Right renal cortex interstitium (tissue), 3 donors: ENCODE results near the gene WNT7A. TPM values are rescaled to one million over a fixed set of nuclear protein-coding genes. Genes with fewer than 3 reads are reported as not detected.

Experiments used
- DNase-seq, 3 donors: peaks; one replicate each; pipeline ENCODE4 v3.0.0-alpha.2; 2013; ENCODE audit warnings: low read depth in 3 of 3, low spot score in 2 of 3
- polyA plus RNA-seq, 3 donors: library from polyadenylated mRNA; unstranded; fragments of 120-200 nt; gene quantifications; one replicate each; pipeline ENCODE4 v1.2.1, GENCODE V29; 2013; ENCODE audit not compliant: insufficient read length in 3 of 3

WNT7A gene
- polyA plus RNA-seq, 3 donors, result 0.04 TPM; not detected in 2

GRCh38 chr3:13798401-13798800 lies 81.5 kb downstream of the WNT7A start:
- DNase-seq, result no peak

DNA sequence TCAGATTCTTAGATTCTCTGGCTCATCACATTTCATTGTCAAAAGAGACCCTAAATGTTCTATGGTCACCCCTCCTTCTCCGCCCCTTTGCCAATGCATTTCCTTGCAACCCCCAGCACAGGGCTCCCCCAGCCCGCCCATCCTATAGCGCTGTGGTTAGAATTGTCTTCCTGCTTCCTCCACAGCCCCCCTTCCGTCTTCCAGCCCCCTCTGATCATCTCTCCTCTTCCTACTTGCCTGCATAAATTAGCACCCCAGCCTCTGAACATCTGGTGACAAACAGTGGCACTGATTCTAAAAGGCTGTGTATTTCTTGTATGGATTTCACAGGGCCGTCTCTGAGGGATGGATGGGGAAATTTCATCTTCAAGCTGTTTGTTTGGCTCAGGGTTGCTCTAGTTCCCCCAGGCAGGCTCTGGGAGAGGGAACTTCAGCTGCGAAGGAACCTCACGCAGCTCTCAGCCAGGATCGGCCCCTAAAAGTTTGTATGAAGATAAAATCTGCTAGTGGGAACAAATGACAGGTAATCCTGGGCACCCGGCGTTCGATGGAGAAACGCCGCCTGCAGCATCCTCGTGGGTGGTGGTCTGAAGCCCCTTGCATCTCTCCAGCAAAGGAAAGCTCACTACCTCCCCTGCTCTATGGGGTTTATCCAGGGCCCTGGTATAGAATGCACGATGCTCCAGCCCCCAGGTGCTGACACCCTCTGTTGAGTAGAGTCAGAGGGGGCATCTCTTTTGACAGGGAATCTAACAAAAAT lies 83.0 kb downstream of the WNT7A start:
- DNase-seq, result no peak

GRCh38 chr3:13795816-13796215 lies 84.1 kb downstream of the WNT7A start:
- no peak for DNase-seq

GRCh38 chr3:13794322-13794721 lies 85.5 kb downstream of the WNT7A start:
- no peak for DNase-seq

DNA sequence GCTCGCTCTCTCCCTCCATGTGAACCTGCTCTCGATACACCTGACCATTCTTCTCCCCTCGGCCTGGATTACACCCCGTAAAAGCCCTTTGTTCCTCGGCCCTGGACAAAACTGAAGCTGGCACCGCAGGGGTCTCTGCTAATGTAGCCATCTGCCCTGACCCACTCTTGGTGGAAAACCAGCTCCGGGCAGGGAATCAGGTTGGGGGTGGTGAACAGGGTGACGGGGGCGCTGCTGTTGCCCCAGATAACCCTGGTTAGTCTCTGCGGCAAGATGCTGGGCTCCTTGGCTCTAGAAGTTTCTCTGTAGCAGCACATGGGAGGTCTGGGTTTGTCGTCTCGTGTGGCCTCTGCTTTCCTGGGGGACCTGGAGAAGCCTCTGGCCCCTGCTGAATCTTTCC lies 86.4 kb downstream of the WNT7A start:
- DNase-seq, result no peak

GRCh38 chr3:13792512-13793371 lies 87.1 kb downstream of the WNT7A start:
- DNase-seq, result no peak

DNA sequence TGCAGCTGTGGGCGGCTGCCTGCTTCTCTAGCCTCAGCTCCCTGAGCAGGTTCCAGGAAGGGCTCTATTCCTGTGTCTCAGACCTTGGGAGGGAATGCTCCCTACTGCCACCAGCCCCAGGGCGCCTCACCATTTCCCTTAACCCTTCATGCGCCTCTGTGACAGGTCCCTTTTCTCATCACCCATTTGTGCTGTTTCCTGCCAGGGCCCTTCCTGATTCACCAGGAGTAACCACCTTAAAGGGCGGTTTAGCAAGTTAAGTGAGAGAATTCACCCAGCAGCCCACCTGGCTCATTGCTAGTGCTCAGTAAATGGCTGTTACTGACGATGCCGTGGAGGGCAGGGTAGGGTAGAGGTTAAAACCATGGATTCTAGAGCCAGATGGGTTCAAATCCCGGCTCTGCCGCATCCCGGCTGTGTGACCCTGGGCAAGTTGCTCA lies 87.8 kb downstream of the WNT7A start:
- DNase-seq, result no peak

- DNase-seq, result no peak
Observed at GRCh38 chr3:13791198-13792050, 88.4 kb downstream of the WNT7A start.

DNA sequence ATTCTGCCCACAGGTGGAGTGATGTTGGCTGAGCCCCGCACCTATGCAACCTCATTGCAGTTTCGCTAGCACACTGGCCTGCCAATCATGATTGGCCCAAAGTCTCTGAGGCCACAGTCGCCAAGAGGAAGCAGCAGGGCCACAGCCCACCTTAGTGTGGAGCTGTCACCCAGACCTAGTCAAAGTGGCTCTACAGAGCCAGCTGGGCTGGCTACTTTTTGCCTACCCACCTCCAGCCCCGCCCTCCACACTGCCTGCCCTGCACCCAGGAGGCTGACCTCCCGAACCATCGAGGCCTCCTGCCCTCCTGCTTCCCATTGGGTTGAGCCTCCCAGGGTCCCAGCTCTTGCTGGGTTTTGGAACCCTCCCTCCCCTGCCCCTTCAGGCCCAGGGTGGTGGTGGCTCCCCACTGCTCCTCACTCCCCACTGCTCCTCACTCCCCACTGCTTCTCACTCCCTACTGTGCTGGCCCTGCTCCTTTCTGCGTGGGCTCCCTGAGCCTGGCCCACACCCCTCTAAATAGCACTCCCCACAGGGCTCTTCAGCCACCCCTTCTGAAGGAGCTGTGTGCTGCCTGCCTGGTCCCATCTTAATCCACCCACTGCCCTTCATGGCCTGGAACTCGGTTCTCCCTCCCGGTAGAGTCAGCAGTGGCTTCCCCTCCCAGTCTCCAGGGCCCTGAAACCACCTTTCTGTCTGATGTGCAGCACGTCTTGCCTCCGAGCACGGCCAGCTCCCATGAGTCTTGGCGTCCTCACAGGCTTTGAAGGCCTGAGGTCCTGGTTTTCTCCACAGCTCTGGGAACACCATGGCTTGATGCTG lies 89.3 kb downstream of the WNT7A start:
- DNase-seq, result no peak

- DNase-seq, result no peak
Observed at GRCh38 chr3:13788522-13789424, 91.1 kb downstream of the WNT7A start.

GRCh38 chr3:13787533-13788132 lies 92.2 kb downstream of the WNT7A start:
- DNase-seq, result no peak

- no peak for DNase-seq
Observed at GRCh38 chr3:13786811-13787210, 93.1 kb downstream of the WNT7A start.

DNA sequence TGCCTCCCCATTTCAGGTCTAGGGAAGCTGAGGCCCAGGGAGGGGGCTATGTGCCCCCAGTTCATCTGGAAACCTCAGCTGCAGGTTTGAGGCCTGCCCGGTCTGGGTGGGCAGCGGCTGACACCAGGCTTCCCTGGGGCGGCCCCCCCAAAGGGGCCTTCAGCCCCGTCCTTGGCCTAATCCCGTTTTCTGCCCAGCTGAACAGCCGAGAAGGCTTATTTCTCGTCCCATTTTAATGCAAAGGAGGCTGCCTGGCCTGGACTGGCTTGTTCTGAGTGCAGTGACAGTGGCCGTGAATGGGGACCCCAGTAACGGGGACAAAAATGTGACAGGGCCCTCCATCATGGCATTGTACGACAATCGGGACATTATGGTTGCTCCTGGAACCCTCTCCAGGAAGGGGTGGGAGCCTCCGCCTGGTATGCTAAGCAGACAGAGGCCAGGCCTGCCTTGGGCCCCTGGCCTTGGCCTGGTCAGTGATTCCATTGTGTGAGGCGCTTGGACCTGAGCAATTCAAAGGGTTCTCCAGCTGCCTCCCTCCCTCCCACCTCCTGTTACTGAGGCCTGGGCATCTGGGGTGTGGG lies 93.9 kb downstream of the WNT7A start:
- no peak for DNase-seq

- no peak for DNase-seq
Observed at GRCh38 chr3:13785351-13785750, 94.5 kb downstream of the WNT7A start.

DNA sequence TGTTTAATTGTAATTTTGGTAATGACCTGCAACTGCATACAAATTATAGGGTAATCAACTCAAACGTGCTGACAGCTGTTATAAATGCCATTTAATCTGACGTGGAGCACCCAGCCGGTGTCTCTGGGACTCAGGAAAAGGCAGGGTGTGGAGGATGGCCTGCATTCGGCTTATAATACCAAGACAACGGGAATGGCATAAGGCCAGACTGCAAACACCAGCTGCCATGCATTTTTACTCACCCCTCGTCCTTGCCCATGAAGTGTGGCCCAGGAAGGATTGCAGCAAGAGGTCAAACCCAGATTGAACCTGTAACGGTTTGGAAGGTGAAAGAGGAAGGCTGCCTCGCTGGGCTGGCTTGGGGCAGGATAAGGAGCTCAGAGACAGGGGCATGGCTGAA lies 96.4 kb downstream of the WNT7A start:
- no peak for DNase-seq

DNA sequence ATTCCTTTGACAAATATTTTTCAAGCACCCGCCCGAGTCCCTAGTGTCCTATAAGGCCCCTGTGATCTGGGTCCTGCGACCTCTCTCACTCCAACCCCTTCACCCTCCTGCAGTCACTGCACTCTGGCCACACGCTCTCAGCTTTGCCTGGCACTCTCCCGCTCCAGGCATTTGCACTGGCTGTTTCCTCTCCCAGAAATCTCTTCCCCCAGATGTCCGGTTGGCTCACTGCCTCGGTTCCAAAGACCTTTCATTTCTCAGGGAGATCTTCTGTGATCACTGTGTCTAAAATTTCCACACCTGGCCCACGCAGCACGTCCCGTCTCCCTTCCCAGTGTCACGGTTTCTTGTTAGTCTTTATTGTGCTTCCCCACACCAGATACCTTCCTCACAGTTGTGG lies 97.4 kb downstream of the WNT7A start:
- no peak for DNase-seq

GRCh38 chr3:13781417-13781816 lies 98.5 kb downstream of the WNT7A start:
- no peak for DNase-seq

GRCh38 chr3:13780432-13781176 lies 99.3 kb downstream of the WNT7A start:
- DNase-seq, result no peak
